ENCODE data around the gene MAPKAP1. TPM values are rescaled to one million over a fixed set of nuclear protein-coding genes. Genes with fewer than 3 reads are reported as not detected.

MAPKAP1 gene
- total RNA-seq, 4 donors from 2014 or later: 87.1 to 114 (median 111) TPM

- H3K27me3 ChIP-seq: no peaks in the 10 kb centered on the region
- no peaks in the 10 kb centered on the region for H3K36me3 ChIP-seq
- H3K27ac ChIP-seq: no peak overlapping the region
- no peak overlapping the region for H3K4me3 ChIP-seq (replicated peaks in 1 of 3)
- intact Hi-C loops (cut with DNase I): no loop called here
- 98 to 100% methylated on average over 1 to 2 of the region's 2 CpGs for WGBS, 2 donors
- no peaks in the 10 kb centered on the region for H3K9me3 ChIP-seq
- H3K4me1 ChIP-seq: peaks cover 0 to 3% of the 10 kb centered on the region in 2 donors
- TF ChIP-seq POLR2A (IDR thresholded peaks at IDR 0.05) (no peak), CTCF (IDR thresholded peaks at IDR 0.05) (no peak)
- no peak for DNase-seq
Measured at GRCh38 chr9:125508249-125508648, 198.8 kb downstream of the MAPKAP1 start.

- no peak overlapping the region for H3K27ac ChIP-seq
- TF ChIP-seq POLR2A (IDR thresholded peaks at IDR 0.05): no peak
- no peak for TF ChIP-seq CTCF (IDR thresholded peaks at IDR 0.05)
- H3K36me3 ChIP-seq: no peaks in the 10 kb centered on the region
- no peaks in the 10 kb centered on the region for H3K9me3 ChIP-seq
- H3K4me1 ChIP-seq: peaks cover 0 to 3% of the 10 kb centered on the region in 2 donors
- 91 to 92% methylated on average over 5 of the region's 5 CpGs for WGBS, 2 donors
- intact Hi-C loops (cut with DNase I): no loop called here
- H3K27me3 ChIP-seq: no peaks in the 10 kb centered on the region
- no peak for DNase-seq
- no peak overlapping the region for H3K4me3 ChIP-seq (replicated peaks in 1 of 3)
Measured at GRCh38 chr9:125507226-125507625, 199.8 kb downstream of the MAPKAP1 start.

GRCh38 chr9:125505988-125506438 is 201.0 kb downstream of the MAPKAP1 start:
- Histone ChIP-seq H3K4me3 (replicated peaks in 1 of 3) (no peak overlapping the region), H3K27ac (no peak overlapping the region), H3K36me3 (no peaks in the 10 kb centered on the region), H3K9me3 (no peaks in the 10 kb centered on the region), H3K4me1 (peaks cover 0 to 3% of the 10 kb centered on the region in 2 donors), H3K27me3 (no peaks in the 10 kb centered on the region)
- no peak for TF ChIP-seq CTCF (IDR thresholded peaks at IDR 0.05)
- DNase-seq: peak; percentile 17 to 20
- WGBS, 2 donors: 74 to 85% methylated on average over 14 of the region's 14 CpGs
- intact Hi-C loops (cut with DNase I): no loop called here

GRCh38 chr9:125504616-125505015 is 202.4 kb downstream of the MAPKAP1 start:
- 86 to 97% methylated on average over 1 of the region's 1 CpG for WGBS, 2 donors
- intact Hi-C loops (cut with DNase I): no loop called here
- DNase-seq: no peak
- Histone ChIP-seq H3K36me3 (no peaks in the 10 kb centered on the region), H3K9me3 (no peaks in the 10 kb centered on the region), H3K27ac (no peak overlapping the region), H3K4me3 (replicated peaks in 1 of 3) (no peak overlapping the region), H3K4me1 (peaks cover 0 to 3% of the 10 kb centered on the region in 2 donors), H3K27me3 (no peaks in the 10 kb centered on the region)
- TF ChIP-seq POLR2A (IDR thresholded peaks at IDR 0.05): no peak
- TF ChIP-seq CTCF (IDR thresholded peaks at IDR 0.05): no peak

- no peaks in the 10 kb centered on the region for H3K36me3 ChIP-seq
- WGBS, 2 donors: 69 to 89% methylated on average over 1 of the region's 1 CpG
Measured at GRCh38 chr9:125497906-125498305, 209.1 kb downstream of the MAPKAP1 start.

More at GRCh38 chr9:125497906-125498305, 209.1 kb downstream of the MAPKAP1 start:
- H3K27me3 ChIP-seq: no peaks in the 10 kb centered on the region
- H3K9me3 ChIP-seq: no peaks in the 10 kb centered on the region
- H3K4me3 ChIP-seq (replicated peaks in 1 of 3): no peak overlapping the region
- H3K27ac ChIP-seq: no peak overlapping the region
- intact Hi-C loops (cut with DNase I): no loop called here
- no peak for DNase-seq
- no peaks in the 10 kb centered on the region for H3K4me1 ChIP-seq
- TF ChIP-seq POLR2A (IDR thresholded peaks at IDR 0.05) (no peak), CTCF (IDR thresholded peaks at IDR 0.05) (no peak)
